Cerebellar cortex (tissue), 1 donor: Measurements from ENCODE around the gene SERINC4.

Source experiments
- DNase-seq: peaks from one replicate; pipeline ENCODE4 v3.0.0-alpha.2; 2015; ENCODE audit warnings: low spot score

The SERINC4 gene

GRCh38 chr15:43749690-43750345, 50.2 kb downstream of the SERINC4 start:
- DNase-seq = no peak

DNA sequence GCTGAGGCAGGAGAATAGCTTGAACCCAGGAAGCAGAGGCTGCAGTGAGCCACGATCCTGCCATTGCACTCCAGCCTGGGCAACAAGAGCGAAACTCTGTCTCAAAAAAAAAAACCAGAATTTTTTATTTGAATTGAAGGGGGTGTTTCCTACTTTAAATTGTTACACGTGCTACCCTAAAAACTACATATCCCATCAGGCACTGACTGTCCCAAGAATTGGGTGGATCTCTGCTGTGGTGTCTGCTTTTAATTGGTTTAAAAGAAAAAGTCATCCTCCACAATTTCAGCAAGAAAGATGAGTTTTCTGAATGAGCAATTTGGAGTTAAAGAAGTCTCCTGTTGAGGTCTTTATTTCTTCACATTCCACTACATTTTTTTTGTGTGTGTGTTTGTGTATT, 51.6 kb downstream of the SERINC4 start:
- DNase-seq = no peak

GRCh38 chr15:43746903-43747309, 53.1 kb downstream of the SERINC4 start:
- peak; percentile 33 for DNase-seq

DNA sequence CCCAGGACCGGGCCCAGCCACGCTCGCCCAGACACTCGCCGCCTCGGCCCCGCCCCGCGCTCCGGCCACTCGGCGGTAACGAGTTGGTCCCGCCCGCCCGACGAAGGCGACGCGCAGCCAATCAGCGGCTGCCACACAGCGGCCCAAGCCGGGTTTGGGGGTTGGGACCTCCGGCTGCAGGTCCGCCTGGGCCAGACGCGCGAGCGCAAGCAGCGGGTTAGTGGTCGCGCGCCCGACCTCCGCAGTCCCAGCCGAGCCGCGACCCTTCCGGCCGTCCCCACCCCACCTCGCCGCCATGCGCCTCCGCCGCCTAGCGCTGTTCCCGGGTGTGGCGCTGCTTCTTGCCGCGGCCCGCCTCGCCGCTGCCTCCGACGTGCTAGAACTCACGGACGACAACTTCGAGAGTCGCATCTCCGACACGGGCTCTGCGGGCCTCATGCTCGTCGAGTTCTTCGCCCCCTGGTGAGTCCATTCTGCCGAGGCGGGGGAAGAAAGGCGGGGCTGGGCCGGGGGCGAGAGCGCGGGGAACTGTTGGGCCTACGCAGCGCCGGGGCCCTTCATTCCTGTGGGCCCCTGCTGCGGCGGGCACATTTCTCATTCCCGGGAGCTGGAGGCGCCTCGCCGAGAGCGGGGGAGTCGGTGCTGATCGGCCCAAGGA, 53.6 kb downstream of the SERINC4 start, which contains the start of gene PDIA3:
TSS of gene PDIA3 (plus strand) at position 194 of the 658 bp plus-strand sequence. CDS start at position 296, 102 bp downstream.
- peak; percentile 90 for DNase-seq
